ENCODE measurements around the gene UXT.
"Not testable (repeated sequence)": the region's sequence is repeated elsewhere in the genome, so short reads cannot be mapped to it uniquely, and the experiment has no call there.

UXT gene

GRCh38 chrX:47611489-47611888, 47.5 kb downstream of the UXT start:
- TF ChIP-seq, protein P1, sequence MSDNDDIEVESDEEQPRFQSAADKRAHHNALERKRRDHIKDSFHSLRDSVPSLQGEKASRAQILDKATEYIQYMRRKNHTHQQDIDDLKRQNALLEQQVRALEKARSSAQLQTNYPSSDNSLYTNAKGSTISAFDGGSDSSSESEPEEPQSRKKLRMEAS (IDR thresholded peaks at IDR 0.05; ENCODE audit: low read depth, low read length) = no peak
- TF ChIP-seq, protein P2, sequence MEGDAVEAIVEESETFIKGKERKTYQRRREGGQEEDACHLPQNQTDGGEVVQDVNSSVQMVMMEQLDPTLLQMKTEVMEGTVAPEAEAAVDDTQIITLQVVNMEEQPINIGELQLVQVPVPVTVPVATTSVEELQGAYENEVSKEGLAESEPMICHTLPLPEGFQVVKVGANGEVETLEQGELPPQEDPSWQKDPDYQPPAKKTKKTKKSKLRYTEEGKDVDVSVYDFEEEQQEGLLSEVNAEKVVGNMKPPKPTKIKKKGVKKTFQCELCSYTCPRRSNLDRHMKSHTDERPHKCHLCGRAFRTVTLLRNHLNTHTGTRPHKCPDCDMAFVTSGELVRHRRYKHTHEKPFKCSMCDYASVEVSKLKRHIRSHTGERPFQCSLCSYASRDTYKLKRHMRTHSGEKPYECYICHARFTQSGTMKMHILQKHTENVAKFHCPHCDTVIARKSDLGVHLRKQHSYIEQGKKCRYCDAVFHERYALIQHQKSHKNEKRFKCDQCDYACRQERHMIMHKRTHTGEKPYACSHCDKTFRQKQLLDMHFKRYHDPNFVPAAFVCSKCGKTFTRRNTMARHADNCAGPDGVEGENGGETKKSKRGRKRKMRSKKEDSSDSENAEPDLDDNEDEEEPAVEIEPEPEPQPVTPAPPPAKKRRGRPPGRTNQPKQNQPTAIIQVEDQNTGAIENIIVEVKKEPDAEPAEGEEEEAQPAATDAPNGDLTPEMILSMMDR (IDR thresholded peaks at IDR 0.05; ENCODE audit: low read depth, low read length) = no peak
- TF ChIP-seq POLR2A (IDR thresholded peaks at IDR 0.05; ENCODE audit: extremely low read depth, insufficient read length) (no peak), MYC (IDR thresholded peaks at IDR 0.05; ENCODE audit: low read depth, low read length) (no peak)
- H3K4me3 ChIP-seq (ENCODE audit: low read depth, low read length) = no peak overlapping the region
- no peak for DNase-seq (ENCODE audit: low read depth)

GRCh38 chrX:47610511-47610910, 48.5 kb downstream of the UXT start:
- TF ChIP-seq MYC (IDR thresholded peaks at IDR 0.05; ENCODE audit: low read depth, low read length) (no peak), POLR2A (IDR thresholded peaks at IDR 0.05; ENCODE audit: extremely low read depth, insufficient read length) (no peak)
- TF ChIP-seq, protein P1 (IDR thresholded peaks at IDR 0.05; ENCODE audit: low read depth, low read length) = no peak
- TF ChIP-seq, protein P2 (IDR thresholded peaks at IDR 0.05; ENCODE audit: low read depth, low read length) = no peak
- DNase-seq (ENCODE audit: low read depth) = no peak
- no peak overlapping the region for H3K4me3 ChIP-seq (ENCODE audit: low read depth, low read length)

- DNase-seq (ENCODE audit: low read depth) = peak; percentile 82
- H3K4me3 ChIP-seq (ENCODE audit: low read depth, low read length) = no peak overlapping the region
- TF ChIP-seq, protein P1 (IDR thresholded peaks at IDR 0.05; ENCODE audit: low read depth, low read length) = no peak
- TF ChIP-seq, protein P2 (IDR thresholded peaks at IDR 0.05; ENCODE audit: low read depth, low read length) = no peak
- TF ChIP-seq MYC (IDR thresholded peaks at IDR 0.05; ENCODE audit: low read depth, low read length) (no peak), POLR2A (IDR thresholded peaks at IDR 0.05; ENCODE audit: extremely low read depth, insufficient read length) (no peak)
Measured at GRCh38 chrX:47608130-47608810, 50.7 kb downstream of the UXT start.

DNA sequence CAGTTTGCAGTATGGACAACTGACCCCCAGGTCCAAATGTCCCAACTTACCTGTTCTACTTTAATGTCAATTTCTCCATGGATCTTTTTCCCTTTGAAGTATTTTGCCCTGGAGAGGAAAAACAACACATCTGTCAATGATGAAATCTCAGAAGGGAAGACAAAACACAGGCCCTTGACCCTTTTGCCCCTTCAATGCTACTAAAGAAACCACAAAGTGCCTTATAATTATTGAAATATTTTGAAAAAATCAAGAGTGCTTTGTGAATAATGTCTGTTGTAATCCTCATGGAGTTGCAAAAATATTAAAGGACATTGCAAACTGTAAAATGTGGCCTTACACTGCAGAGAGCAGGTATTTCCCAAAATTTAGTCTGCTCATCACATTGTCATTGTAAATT, 51.9 kb downstream of the UXT start:
- no peak for DNase-seq (ENCODE audit: low read depth)
- TF ChIP-seq, protein P1 (IDR thresholded peaks at IDR 0.05; ENCODE audit: low read depth, low read length) = no peak
- TF ChIP-seq, protein P2 (IDR thresholded peaks at IDR 0.05; ENCODE audit: low read depth, low read length) = no peak
- TF ChIP-seq MYC (IDR thresholded peaks at IDR 0.05; ENCODE audit: low read depth, low read length) (no peak), POLR2A (IDR thresholded peaks at IDR 0.05; ENCODE audit: extremely low read depth, insufficient read length) (no peak)

DNA sequence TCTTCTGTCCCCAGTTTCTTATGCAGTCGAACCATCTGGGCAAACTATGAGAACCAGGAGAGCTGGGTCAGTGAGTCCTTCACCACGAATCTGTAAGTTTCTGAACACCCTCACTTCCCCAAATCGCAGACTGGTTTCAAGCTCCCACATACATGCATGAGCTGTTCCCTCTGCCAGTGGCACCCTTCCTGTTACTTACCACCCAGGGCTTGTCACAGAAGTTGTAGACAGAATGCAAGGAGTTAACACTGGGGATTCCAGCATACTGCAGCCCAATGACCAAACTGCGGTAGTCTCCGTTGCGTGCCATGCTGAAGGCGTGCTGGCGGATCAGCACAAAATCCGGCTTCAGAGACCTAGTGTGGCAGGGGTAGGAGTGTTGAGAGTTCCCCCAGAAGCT, 54.0 kb downstream of the UXT start:
- peak; percentile 69 for DNase-seq (ENCODE audit: low read depth)
- TF ChIP-seq, protein P2 (IDR thresholded peaks at IDR 0.05; ENCODE audit: low read depth, low read length) = no peak
- TF ChIP-seq POLR2A (IDR thresholded peaks at IDR 0.05; ENCODE audit: extremely low read depth, insufficient read length) = no peak
- TF ChIP-seq MYC (IDR thresholded peaks at IDR 0.05; ENCODE audit: low read depth, low read length) = no peak
- TF ChIP-seq, protein P1 (IDR thresholded peaks at IDR 0.05; ENCODE audit: low read depth, low read length) = no peak
- no peak overlapping the region for H3K4me3 ChIP-seq (ENCODE audit: low read depth, low read length)

More for the DNA sequence above, 51.9 kb downstream of the UXT start:
- no peak overlapping the region for H3K4me3 ChIP-seq (ENCODE audit: low read depth, low read length)

DNA sequence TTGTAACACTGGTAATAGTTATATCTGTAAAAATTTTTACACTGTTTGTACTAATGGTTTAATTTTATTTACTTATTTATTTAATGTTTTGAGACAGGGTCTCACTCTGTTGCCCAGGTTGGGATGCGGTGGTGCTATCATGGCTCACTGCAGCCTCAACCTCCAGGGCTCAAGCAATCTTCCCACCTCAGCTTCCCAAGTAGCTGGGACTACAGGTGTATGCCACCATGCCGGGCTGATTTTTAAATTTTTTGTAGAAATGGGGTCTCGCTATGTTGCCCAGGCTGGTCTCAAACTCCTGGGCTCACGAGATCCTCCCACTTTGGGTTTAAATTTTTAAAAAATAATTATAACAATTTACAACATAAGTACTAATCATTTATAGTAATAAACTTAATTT, 55.9 kb downstream of the UXT start:
- H3K4me3 ChIP-seq (ENCODE audit: low read depth, low read length); DNase-seq (ENCODE audit: low read depth): not testable (repeated sequence)

Data from NB4 (cell line).